Activated naive CD8-positive, alpha-beta T cell treated with anti-CD3 and anti-CD28 coated beads, Interleukin-2, amount 50 U/mL, for 24 hours (primary cell): ENCODE measurements around the gene ZNF496.
"Not testable (repeated sequence)": the region's sequence is repeated elsewhere in the genome, so short reads cannot be mapped to it uniquely, and the experiment has no call there.

Experiments
- ATAC-seq: fragments of 150-1000 bp; cut with Tn5 transposase; one replicate; pipeline ENCODE4 v1.10.0; 2021
- DNase-seq: peaks from one replicate; pipeline ENCODE4 v3.0.0; 2021
- H3K27ac Mint-ChIP-seq: one replicate; pipeline ENCODE4 v1.8.0; 2021; ENCODE audit warnings: mild to moderate bottlenecking, mixed read lengths
- H3K27me3 Mint-ChIP-seq: one replicate; pipeline ENCODE4 v1.8.0; 2021; ENCODE audit warnings: mixed read lengths
- H3K36me3 Mint-ChIP-seq: one replicate; pipeline ENCODE4 v1.8.0; 2021; ENCODE audit warnings: low read depth, mixed read lengths
- H3K4me1 Mint-ChIP-seq: one replicate; pipeline ENCODE4 v1.8.0; 2021; ENCODE audit warnings: mixed read lengths
- H3K4me3 Mint-ChIP-seq: one replicate; pipeline ENCODE4 v1.8.0; 2021; ENCODE audit warnings: mild to moderate bottlenecking, moderate library complexity, mixed read lengths
- H3K9me3 Mint-ChIP-seq: one replicate; pipeline ENCODE4 v1.8.0; 2021; ENCODE audit warnings: mixed read lengths

ZNF496 gene

DNA sequence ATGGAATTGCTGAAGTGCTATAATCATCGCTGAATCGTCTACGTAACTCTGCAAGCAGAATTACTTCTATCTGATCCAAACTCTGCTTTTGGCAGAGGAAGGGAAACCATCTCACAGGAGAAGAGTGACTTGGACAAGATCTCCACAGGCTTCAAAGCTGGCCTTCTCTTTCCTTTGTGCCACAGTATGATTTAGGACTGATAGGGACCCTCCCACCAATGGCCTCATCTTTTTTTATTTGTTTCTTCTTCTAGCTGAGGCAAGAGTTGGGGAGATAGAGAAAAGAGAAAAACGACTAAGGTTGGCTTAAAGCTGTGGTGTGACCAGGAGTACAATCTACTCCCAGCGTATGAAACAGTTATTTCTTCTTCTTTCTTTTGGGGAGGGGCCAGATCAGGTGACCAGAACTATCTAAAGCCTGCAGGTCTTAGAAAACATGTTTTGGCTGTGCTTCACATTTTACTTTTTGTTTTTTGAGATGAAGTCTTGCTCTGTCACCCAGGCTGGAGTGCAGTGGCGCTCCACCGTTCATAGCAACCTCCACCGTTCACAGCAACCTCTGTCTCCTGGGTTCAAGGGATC lies 35.0 kb downstream of the ZNF496 start:
- H3K4me1 Mint-ChIP-seq: no peaks in the 10 kb centered on the region
- no peak overlapping the region for H3K4me3 Mint-ChIP-seq
- no peak overlapping the region for H3K27ac Mint-ChIP-seq
- peaks cover 7% of the 10 kb centered on the region for H3K36me3 Mint-ChIP-seq
- DNase-seq (no peak), ATAC-seq (no peak)
- H3K27me3 Mint-ChIP-seq: peaks cover 2% of the 10 kb centered on the region
- no peaks in the 10 kb centered on the region for H3K9me3 Mint-ChIP-seq

DNA sequence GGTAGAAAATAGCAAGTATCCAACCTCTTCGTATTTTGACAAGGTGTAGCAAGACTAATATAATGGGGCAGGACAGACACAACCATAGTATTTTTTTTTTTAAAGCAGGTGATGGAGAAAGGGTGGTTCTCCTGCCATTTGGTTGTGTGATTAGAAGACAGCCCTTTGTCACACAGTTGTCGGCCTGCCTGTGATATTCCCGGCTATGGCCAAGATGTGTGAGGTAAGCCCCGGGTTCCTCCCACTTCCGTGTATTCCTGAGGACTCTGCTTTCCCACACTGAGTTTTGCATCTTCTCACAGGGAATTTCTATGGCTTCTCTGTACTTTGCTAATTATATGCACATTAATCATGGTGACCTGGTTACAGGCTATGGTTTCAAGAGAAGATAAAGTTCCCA lies 35.9 kb downstream of the ZNF496 start:
- H3K4me3 Mint-ChIP-seq: no peak overlapping the region
- peaks cover 2% of the 10 kb centered on the region for H3K27me3 Mint-ChIP-seq
- DNase-seq: no peak
- H3K36me3 Mint-ChIP-seq: peaks cover 7% of the 10 kb centered on the region
- H3K27ac Mint-ChIP-seq: no peak overlapping the region
- H3K4me1 Mint-ChIP-seq: no peaks in the 10 kb centered on the region
- H3K9me3 Mint-ChIP-seq: no peaks in the 10 kb centered on the region
- ATAC-seq: no peak

DNA sequence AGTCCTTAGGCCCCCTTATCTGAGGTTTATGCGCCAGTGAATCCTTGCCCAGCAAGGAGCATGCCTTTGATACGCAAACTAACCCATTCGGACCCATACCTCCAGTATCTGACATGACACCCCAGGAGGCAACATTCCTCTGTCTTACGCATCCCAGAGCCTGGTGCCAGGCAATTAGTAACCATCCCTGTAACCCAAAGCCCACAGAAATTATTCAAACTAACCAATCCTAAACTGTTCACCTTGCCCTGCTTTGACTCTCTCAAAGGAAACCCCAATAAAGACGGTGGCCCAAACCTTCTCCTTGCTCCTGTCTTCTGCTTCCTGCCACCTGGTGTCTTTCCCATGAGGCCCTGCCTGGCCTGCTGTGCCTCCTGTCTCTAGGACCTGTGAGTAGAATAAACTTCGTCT lies 36.4 kb downstream of the ZNF496 start:
- no peak overlapping the region for H3K4me3 Mint-ChIP-seq

DNA sequence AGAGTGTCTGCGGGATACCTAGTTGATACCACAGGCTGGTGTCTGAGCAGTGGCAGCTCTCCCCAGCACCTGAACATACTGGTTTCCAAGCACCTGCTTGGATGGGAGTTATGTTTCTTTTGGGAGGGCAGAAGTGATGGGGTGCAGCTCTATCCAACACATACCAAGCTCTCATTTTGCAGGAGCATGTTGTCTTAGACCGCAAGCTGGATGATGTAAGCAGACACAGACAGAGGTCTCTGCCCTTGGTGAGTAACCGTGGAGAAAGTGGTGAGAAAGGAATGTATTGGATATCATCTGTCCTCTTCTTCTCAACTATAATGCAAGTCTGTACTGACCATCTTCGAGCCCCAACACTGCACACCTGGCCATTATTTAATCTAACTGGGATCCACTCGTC lies 37.4 kb downstream of the ZNF496 start:
- peaks cover 3% of the 10 kb centered on the region for H3K36me3 Mint-ChIP-seq
- H3K9me3 Mint-ChIP-seq: peaks cover 3% of the 10 kb centered on the region
- H3K27ac Mint-ChIP-seq: no peak overlapping the region
- H3K4me3 Mint-ChIP-seq: no peak overlapping the region
- no peaks in the 10 kb centered on the region for H3K4me1 Mint-ChIP-seq
- H3K27me3 Mint-ChIP-seq: peaks cover 2% of the 10 kb centered on the region
- ATAC-seq (no peak), DNase-seq (no peak)

More for the DNA sequence above, 36.4 kb downstream of the ZNF496 start:
- H3K36me3 Mint-ChIP-seq: peaks cover 7% of the 10 kb centered on the region
- peaks cover 2% of the 10 kb centered on the region for H3K27me3 Mint-ChIP-seq
- H3K4me1 Mint-ChIP-seq: no peaks in the 10 kb centered on the region
- no peak overlapping the region for H3K27ac Mint-ChIP-seq
- H3K9me3 Mint-ChIP-seq: no peaks in the 10 kb centered on the region
- no peak for ATAC-seq
- no peak for DNase-seq

DNA sequence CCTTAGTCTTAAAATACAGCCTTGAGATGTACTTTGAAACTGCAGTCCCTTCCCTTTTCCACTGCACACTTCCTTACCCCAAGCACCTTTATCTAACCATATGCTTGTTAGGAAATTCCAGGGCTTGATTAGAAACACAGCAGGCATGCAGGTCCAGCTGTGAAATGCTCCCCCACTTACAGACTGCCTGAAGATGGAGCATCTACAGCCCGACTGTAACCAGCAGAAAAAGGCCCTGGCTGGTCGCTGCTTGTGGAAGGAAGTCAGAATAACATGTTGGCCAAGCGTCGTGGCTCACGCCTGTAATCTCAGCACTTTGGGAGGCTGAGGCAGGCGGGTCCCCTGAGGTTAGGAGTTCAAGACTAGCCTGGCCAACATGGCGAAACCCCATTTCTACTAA lies 38.6 kb downstream of the ZNF496 start:
- H3K4me3 Mint-ChIP-seq: no peak overlapping the region
- no peak overlapping the region for H3K27ac Mint-ChIP-seq
- no peaks in the 10 kb centered on the region for H3K4me1 Mint-ChIP-seq
- peaks cover 12% of the 10 kb centered on the region for H3K9me3 Mint-ChIP-seq
- ATAC-seq (no peak), DNase-seq (no peak)
- peaks cover 2% of the 10 kb centered on the region for H3K36me3 Mint-ChIP-seq
- H3K27me3 Mint-ChIP-seq: peaks cover 2% of the 10 kb centered on the region

DNA sequence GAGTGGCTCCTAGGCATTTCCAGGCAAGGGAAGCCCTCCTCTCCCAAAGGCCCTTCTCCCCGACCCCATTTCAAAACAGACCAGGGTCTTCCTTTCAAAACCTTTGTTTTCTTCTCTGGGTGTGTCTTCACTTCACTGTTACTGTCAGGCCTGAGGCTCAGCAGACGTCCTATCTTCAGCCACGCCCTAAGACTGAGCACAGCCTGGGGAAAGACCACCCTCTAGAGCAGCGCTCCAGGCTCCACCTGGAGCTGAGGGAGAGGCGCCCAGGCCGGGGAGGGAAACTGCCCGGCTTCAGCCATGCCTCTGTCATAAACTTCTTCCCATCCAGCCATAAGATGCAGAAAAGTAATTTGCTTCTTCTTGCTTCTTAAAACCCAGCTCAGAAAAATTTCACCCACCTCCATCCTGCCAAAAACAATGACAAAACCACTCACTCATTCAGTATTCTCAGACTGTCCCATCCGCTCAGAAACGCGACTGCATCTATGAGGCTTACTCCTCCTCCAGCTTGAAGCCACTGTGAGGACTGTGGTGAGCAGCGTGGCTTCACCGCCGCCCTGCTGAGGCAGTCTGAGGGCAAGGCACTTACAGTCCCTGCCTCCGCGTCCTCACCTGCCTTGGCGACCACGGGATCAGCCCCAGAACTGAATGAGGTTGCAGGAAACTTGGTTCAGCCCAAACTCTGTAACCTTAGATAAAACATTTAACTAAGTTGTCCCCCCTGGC lies 39.7 kb downstream of the ZNF496 start:
- peaks cover 22% of the 10 kb centered on the region for H3K9me3 Mint-ChIP-seq
- ATAC-seq: no peak
- no peaks in the 10 kb centered on the region for H3K4me1 Mint-ChIP-seq
- H3K27ac Mint-ChIP-seq: no peak overlapping the region
- no peak for DNase-seq
- H3K36me3 Mint-ChIP-seq: peaks cover 3% of the 10 kb centered on the region
- H3K27me3 Mint-ChIP-seq: peaks cover 2% of the 10 kb centered on the region
- H3K4me3 Mint-ChIP-seq: no peak overlapping the region

DNA sequence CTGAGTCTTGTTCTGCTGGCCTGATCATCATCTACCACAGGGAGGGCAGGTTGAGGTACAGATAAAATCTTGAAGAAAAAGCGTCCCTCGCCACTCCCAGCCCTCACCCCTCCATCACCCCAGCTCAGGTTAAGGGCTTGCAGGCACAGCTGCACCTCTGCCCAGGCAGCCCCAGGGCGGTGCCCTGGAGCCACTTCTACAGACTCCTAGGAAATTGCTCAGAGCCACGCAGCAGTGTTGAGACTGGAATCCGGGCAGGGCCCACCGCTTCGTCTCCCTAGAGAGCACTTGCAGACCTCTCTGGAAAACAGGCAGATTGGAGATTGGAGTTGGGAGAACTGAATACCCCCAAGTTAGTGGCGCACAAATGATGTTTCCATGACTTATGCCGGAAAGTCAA lies 40.5 kb downstream of the ZNF496 start:
- Mint-ChIP-seq H3K9me3 (peaks cover 27% of the 10 kb centered on the region), H3K27ac (no peak overlapping the region)

DNA sequence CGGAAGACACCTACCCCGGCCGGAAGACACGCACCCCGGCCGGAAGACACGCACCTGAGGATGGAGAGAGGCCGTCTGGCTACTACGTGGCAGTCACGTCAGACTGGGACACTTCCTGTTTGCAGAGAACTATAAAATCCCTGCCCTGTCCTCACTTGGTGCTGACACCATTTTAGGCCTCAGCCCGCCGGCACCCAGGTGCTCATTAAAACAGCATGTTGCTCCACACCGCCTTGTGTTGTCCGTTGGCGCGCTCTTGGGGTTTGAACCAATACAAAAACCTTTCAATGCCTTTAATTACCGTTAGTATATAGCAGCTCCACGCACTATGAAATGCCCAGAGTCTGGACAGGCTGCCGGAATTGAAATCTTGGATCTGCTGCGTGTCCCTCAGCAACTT lies 41.1 kb downstream of the ZNF496 start:
- H3K4me3 Mint-ChIP-seq: no peak overlapping the region
- DNase-seq (no peak), ATAC-seq (no peak)
- no peaks in the 10 kb centered on the region for H3K4me1 Mint-ChIP-seq
- H3K27me3 Mint-ChIP-seq: peaks cover 2% of the 10 kb centered on the region
- H3K9me3 Mint-ChIP-seq: peaks cover 32% of the 10 kb centered on the region
- peaks cover 6% of the 10 kb centered on the region for H3K36me3 Mint-ChIP-seq
- no peak overlapping the region for H3K27ac Mint-ChIP-seq

More for the DNA sequence above, 40.5 kb downstream of the ZNF496 start:
- no peak overlapping the region for H3K4me3 Mint-ChIP-seq
- H3K36me3 Mint-ChIP-seq: peaks cover 4% of the 10 kb centered on the region
- H3K4me1 Mint-ChIP-seq: no peaks in the 10 kb centered on the region
- peaks cover 2% of the 10 kb centered on the region for H3K27me3 Mint-ChIP-seq
- DNase-seq: no peak
- no peak for ATAC-seq

DNA sequence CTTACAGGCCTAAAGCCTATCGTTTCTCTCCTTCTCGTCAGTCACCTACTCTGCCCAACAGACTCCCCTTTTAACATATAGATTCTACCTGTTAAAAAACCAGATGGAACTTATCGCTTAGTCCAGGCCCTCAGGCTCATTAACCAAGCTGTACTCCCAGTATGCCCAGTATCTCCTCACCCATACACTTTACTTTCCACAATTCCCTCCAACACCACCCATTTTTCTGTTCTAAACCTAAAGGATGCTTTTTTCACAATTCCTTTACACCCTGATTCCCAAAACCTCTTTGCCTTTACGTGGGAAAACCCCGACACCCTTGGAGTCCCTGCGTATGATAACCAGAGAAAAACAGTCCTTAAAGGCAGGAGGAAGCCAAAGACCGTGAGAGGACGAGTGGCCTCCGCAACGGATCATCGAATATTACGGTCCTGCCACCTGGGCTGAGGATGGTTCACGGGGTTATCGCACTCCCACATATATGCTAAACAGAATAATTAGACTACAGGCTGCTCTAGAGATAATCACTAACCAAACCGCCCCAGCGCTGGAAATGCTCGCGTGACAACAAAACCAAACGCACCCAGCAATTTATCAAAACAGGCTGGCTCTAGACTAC lies 42.3 kb downstream of the ZNF496 start:
- H3K9me3 Mint-ChIP-seq: peaks cover 32% of the 10 kb centered on the region
- not testable (repeated sequence) for H3K4me1 Mint-ChIP-seq, H3K27ac Mint-ChIP-seq, ATAC-seq, H3K27me3 Mint-ChIP-seq, DNase-seq, H3K36me3 Mint-ChIP-seq, H3K4me3 Mint-ChIP-seq

DNA sequence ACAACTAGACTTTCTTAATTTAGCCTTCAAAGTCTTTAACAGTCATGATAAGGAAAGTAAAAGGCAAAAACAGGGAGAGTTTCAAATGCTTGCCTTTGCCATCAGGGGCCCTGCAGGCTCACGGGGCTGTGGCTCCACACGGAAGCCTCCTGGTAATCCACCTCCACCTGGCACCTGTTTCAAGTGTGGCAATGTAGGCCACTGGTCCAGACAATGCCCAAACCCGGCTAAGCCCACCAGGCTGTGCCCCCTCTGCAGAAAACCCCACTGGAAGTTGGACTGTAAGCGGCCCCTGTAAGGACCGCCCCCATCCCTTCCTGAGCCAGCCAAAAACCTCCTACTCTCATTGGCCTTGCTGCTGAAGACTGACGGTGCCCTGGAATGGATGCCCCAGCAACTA lies 43.3 kb downstream of the ZNF496 start:
- Mint-ChIP-seq H3K9me3 (peaks cover 32% of the 10 kb centered on the region), H3K36me3 (peaks cover 6% of the 10 kb centered on the region), H3K4me1 (no peaks in the 10 kb centered on the region), H3K27ac (no peak overlapping the region), H3K4me3 (no peak overlapping the region), H3K27me3 (no peaks in the 10 kb centered on the region)
- no peak for DNase-seq
- no peak for ATAC-seq

DNA sequence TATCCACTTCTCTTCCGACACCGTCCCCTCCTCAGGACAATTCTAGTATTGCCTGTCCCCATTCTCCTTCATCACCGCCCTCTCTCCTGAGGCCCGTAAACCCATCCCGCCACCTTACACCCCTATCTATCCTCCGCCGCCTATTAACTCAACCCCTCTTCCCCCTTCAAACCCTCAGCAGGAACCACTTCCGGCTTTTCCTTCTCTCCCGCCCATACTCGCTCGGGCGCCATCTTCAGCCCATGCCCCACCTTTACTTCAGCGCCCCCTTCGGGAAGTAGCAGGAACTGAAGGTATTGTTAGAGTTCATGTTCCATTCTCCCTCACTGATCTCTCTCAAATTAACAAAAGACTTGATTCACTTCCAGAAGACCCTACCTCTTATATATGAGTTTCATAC lies 44.2 kb downstream of the ZNF496 start:
- Mint-ChIP-seq H3K9me3 (peaks cover 32% of the 10 kb centered on the region), H3K4me1 (no peaks in the 10 kb centered on the region), H3K36me3 (peaks cover 6% of the 10 kb centered on the region), H3K27me3 (no peaks in the 10 kb centered on the region), H3K4me3 (no peak overlapping the region), H3K27ac (no peak overlapping the region)
- ATAC-seq (no peak), DNase-seq (no peak)

DNA sequence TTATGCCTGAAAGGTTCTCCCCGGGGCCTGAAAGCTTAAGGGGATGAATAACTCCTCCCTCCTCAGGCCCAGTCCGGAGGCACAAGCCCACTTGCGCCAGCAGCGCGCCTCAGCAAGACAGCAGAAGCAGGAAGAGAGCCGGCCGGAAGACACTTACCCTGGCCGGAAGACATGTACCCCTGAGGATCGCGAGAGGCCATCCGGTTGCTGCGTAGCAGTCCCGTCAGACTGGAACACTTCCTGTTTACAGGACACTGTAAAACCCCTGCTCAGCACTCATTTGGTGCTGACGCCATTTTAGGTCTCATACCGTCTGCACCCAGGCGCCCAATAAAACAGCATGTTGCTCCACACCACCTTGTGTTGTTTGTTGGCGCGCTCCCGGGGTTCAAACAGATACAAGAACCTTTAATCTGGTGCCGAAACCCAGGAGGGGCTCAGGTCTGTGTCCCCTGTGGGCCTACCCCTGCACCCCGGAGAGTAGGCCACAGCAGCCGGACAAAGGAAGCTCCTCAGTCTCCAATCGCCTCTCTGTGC lies 45.5 kb downstream of the ZNF496 start:
- Mint-ChIP-seq H3K27me3 (no peaks in the 10 kb centered on the region), H3K4me1 (no peaks in the 10 kb centered on the region), H3K27ac (no peak overlapping the region), H3K9me3 (peaks cover 32% of the 10 kb centered on the region), H3K4me3 (no peak overlapping the region), H3K36me3 (peaks cover 6% of the 10 kb centered on the region)
- ATAC-seq (no peak), DNase-seq (no peak)

DNA sequence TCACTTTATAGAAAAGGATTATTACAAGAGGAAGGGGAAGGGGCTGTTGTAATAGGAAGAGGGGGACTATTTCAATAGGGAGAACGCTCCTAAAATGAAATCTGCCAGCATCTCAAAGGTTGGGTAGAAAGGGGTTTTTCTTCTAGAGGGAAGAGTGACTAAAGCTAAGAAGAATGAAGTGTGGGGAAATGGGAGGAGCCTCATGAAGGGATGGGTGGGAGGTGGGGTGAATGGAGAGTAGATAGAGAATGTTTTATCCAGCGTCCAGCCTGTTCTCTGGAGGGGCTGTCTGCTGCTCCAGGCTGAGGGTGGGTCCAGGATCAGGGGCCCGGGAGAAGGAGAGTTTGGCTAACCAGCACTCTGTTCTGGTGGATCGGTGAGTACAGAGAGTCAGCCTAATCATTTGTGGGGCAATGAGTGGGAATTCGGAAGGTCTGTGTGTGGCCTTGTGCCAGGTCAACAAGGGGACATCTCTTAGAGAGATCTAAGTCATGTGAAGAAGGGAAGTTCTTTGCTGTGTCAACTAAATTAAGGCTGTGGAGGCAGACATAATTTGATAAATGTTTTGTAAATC lies 50.6 kb downstream of the ZNF496 start:
- Mint-ChIP-seq H3K36me3 (peaks cover 2% of the 10 kb centered on the region), H3K27ac (no peak overlapping the region), H3K4me3 (no peak overlapping the region), H3K4me1 (no peaks in the 10 kb centered on the region), H3K9me3 (peaks cover 6% of the 10 kb centered on the region), H3K27me3 (no peaks in the 10 kb centered on the region)
- no peak for DNase-seq
- ATAC-seq: no peak

DNA sequence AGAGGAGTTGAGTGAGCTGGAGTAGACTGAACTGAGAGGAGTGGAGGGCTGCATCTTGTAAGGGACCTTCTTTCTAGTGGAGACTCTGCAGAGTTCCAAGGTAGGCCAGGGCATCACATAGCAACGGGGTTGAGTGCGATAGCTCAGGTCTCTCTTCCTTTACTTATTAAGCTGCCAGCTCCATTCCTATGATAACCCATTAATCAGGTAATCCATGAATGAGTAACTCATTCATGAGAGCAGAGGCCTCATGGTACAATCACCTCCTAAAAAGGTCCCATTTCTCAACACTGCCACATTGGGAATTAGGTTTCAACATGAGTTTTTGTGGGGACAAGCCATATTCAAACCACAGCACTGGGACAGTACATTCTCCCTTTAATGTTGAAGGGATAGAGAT lies 54.5 kb downstream of the ZNF496 start:
- ATAC-seq (no peak), DNase-seq (no peak)
- H3K9me3 Mint-ChIP-seq: peaks cover 12% of the 10 kb centered on the region
- H3K27me3 Mint-ChIP-seq: no peaks in the 10 kb centered on the region
- H3K4me1 Mint-ChIP-seq: no peaks in the 10 kb centered on the region
- no peak overlapping the region for H3K27ac Mint-ChIP-seq
- no peak overlapping the region for H3K4me3 Mint-ChIP-seq
- no peaks in the 10 kb centered on the region for H3K36me3 Mint-ChIP-seq
